ENCODE measurements around the gene AQP12B.

DNA sequence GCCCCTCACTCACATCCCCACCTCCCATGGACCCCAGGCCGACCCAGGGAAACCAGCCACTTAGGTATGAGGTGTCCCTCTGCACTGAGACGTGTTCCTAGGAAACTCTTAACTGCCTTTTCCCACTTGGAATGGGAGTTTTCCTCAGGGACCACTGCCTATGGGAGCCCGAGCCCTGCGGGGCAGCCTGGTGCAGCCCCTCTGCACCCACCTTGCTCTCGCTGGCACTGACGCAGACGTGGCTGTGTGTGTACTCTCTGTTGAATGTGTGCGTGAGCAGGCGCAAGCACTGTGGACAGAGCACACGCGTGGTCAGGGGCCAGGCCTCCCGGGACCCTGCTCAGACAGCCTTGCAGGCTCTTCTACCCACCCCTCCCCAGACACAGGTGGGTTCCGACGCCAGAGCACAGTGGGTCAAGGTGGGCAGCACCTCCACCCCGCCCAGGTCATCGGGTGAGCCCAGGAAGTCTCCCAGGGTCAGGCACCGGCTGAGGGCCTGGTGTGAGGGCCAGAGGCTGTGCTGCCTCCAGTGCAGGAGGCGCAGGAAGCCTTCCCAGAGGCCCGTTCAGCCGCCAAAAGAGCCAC, 39.0 kb upstream of the AQP12B start:
- TF ChIP-seq CTCF (CRISPR knock-in tag; IDR thresholded peaks at IDR 0.05), result no peak
- no peak for TF ChIP-seq TAF1 (CRISPR knock-in tag; IDR thresholded peaks at IDR 0.05)
- no peak for TF ChIP-seq ZNF350 (CRISPR knock-in tag; IDR thresholded peaks at IDR 0.05; ENCODE audit: borderline replicate concordance, low read depth)
- TF ChIP-seq CEBPB (IDR thresholded peaks at IDR 0.05; ENCODE audit: borderline replicate concordance, low read depth, low read length), result no peak
- TF ChIP-seq MAX (IDR thresholded peaks at IDR 0.05), result no peak
- no peak for TF ChIP-seq POLR2A (IDR thresholded peaks at IDR 0.05; ENCODE audit: insufficient read depth in 1 of 2, low read depth in 2 of 2, low read length in 2 of 2)
- TF ChIP-seq FOXO4 (CRISPR knock-in tag; conservative IDR thresholded peaks at IDR 0.05), result no peak
- no peak for TF ChIP-seq NONO (IDR thresholded peaks at IDR 0.05)
- TF ChIP-seq NONO (CRISPR knock-in tag; conservative IDR thresholded peaks at IDR 0.05), result no peak
- no peak for TF ChIP-seq RXRA (CRISPR knock-in tag; IDR thresholded peaks at IDR 0.05)

Data from HepG2 (cell line).